Duodenal mucosa (tissue), 2 donors: ENCODE measurements around the gene CBR1.

ENCODE experiments used
- H3K27ac ChIP-seq: one replicate; pipeline ENCODE4 v1.7.0; 2013; ENCODE audit warnings: low read depth, low read length
- H3K27me3 ChIP-seq, 2 donors: one replicate each; pipeline ENCODE4 v1.7.0; 2013; ENCODE audit warnings: low read length in 2 of 2, control low read depth in 1 of 2; ENCODE audit not compliant: insufficient read depth in 2 of 2, control insufficient read depth in 1 of 2
- H3K36me3 ChIP-seq, 2 donors: one replicate each; pipeline ENCODE4 v1.7.0; 2013; ENCODE audit warnings: low read length in 2 of 2, control low read depth in 1 of 2; ENCODE audit not compliant: insufficient read depth in 2 of 2, control insufficient read depth in 1 of 2
- H3K4me1 ChIP-seq, 2 donors: one replicate each; pipeline ENCODE4 v1.7.0; 2013; ENCODE audit warnings: low read length in 2 of 2, control low read depth in 1 of 2; ENCODE audit not compliant: insufficient read depth in 2 of 2, control insufficient read depth in 1 of 2
- H3K4me3 ChIP-seq, 2 donors: one replicate each; pipeline ENCODE4 v1.7.0; 2013; ENCODE audit warnings: low read length in 2 of 2, low read depth in 1 of 2
- H3K9ac ChIP-seq, 2 donors: one replicate each; pipeline ENCODE4 v1.7.0; 2013; ENCODE audit warnings: low read length in 2 of 2, low read depth in 1 of 2
- H3K9me3 ChIP-seq, 2 donors: one replicate each; pipeline ENCODE4 v1.7.0; 2013; ENCODE audit warnings: low read length in 2 of 2, control low read depth in 1 of 2; ENCODE audit not compliant: control insufficient read depth in 1 of 2

CBR1 gene

GRCh38 chr21:36109868-36110267 lies 40.0 kb downstream of the CBR1 start:
- Histone ChIP-seq H3K9ac (no peak overlapping the region), H3K4me3 (no peak overlapping the region), H3K4me1 (peaks cover 5 to 10% of the 10 kb centered on the region in 2 donors), H3K27me3 (no peaks in the 10 kb centered on the region), H3K27ac (no peak overlapping the region), H3K9me3 (no peaks in the 10 kb centered on the region), H3K36me3 (no peaks in the 10 kb centered on the region)

DNA sequence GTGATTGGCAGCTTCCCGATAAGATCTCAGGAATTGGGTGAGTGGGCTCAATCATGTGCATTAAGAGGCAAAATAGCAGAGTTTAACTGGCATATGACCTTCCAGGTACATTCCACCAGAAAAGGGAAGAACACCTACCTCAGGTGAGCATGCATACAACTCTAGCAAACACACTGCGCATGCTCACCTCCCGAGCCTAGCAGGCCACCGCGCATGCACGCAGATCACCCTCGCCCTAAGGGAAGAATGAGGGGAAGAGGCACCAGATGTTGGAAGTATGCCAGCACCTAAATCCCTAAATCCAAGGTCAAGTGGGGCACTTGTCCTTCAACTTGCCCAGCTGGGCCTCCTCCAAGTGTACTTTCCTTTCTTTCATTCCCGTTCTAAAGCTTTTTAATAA lies 41.4 kb downstream of the CBR1 start:
- H3K27ac ChIP-seq: no peak overlapping the region
- no peak overlapping the region for H3K4me3 ChIP-seq
- no peaks in the 10 kb centered on the region for H3K36me3 ChIP-seq
- no peak overlapping the region for H3K9ac ChIP-seq
- no peaks in the 10 kb centered on the region for H3K27me3 ChIP-seq
- H3K9me3 ChIP-seq: no peaks in the 10 kb centered on the region
- H3K4me1 ChIP-seq: peaks cover 5 to 10% of the 10 kb centered on the region in 2 donors

GRCh38 chr21:36113647-36114428 lies 44.0 kb downstream of the CBR1 start:
- H3K9ac ChIP-seq: peak overlapping the region; percentile 55 to 74
- H3K9me3 ChIP-seq: no peaks in the 10 kb centered on the region
- no peaks in the 10 kb centered on the region for H3K36me3 ChIP-seq
- peaks cover 5 to 10% of the 10 kb centered on the region in 2 donors for H3K4me1 ChIP-seq
- no peaks in the 10 kb centered on the region for H3K27me3 ChIP-seq
- peak overlapping the region; percentile 70 to 80 for H3K4me3 ChIP-seq
- H3K27ac ChIP-seq: peak overlapping the region; percentile 28

DNA sequence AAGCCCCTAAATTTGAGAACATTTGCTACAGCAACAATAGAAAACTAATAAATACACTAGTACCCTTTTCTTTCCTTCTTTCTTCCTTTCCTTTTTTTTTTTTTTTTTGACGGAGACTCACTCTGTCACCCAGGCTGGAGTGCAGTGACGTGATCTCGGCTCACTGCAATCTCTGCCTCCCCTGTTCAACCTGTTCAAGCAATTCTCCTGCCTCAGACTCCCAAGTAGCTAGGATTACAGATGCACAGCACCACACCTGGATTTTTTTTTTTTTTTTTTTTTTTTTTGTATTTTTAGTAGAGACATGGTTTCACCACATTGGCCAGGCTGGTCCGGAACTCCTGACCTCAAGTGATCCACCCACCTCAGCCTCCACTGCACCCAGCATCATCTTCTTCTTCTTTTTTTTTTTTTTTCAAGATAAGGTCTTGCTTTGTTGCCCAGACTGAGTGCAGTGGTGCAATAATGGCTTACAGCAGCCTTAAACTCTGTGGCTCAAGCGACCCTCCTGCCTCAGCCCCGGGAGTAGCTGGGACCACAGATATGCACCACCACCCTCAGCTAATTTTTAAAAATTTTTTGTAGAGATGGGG lies 45.4 kb downstream of the CBR1 start:
- H3K27ac ChIP-seq: no peak overlapping the region
- H3K27me3 ChIP-seq: no peaks in the 10 kb centered on the region
- H3K4me1 ChIP-seq: peaks cover 5 to 10% of the 10 kb centered on the region in 2 donors
- no peaks in the 10 kb centered on the region for H3K9me3 ChIP-seq
- H3K4me3 ChIP-seq: no peak overlapping the region
- H3K9ac ChIP-seq: no peak overlapping the region
- no peaks in the 10 kb centered on the region for H3K36me3 ChIP-seq

DNA sequence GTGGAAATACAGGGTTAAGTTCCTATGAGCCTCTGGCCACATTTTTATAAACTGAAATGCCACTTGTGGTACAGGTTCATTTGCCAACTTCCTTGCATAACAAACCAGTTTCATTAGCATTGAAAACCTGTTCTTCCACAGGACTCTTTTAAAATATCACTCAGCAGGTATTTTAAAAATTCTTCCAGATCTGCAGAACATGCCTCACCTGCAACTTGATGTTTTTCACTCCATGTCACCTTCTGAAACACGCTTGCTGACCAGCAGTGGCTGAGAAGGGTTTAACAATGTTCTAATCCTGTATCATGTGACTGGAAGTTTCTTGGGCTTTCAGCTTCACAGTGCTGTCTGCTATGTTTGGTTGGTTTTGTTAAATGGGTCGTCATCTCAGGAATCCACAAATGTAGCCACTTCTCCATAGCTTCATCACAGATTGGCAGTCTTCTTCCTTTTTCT lies 47.5 kb downstream of the CBR1 start:
- peaks cover 4 to 10% of the 10 kb centered on the region in 2 donors for H3K4me1 ChIP-seq
- no peak overlapping the region for H3K27ac ChIP-seq
- H3K36me3 ChIP-seq: no peaks in the 10 kb centered on the region
- H3K9ac ChIP-seq: no peak overlapping the region
- H3K27me3 ChIP-seq: no peaks in the 10 kb centered on the region
- no peaks in the 10 kb centered on the region for H3K9me3 ChIP-seq
- no peak overlapping the region for H3K4me3 ChIP-seq

- Histone ChIP-seq H3K4me1 (no peaks in the 10 kb centered on the region), H3K27ac (no peak overlapping the region), H3K36me3 (no peaks in the 10 kb centered on the region), H3K9me3 (no peaks in the 10 kb centered on the region), H3K4me3 (no peak overlapping the region), H3K9ac (no peak overlapping the region), H3K27me3 (no peaks in the 10 kb centered on the region)
These were observed 50.6 kb downstream of the CBR1 start for GRCh38 chr21:36120304-36120888.
